GM19468 (cell line): ENCODE measurements around the gene TAS2R10.

Experiments used
- ATAC-seq: cut with Tn5 transposase; IDR thresholded peaks from one replicate; pipeline ENCODE4 v1.9.1; 2021; ENCODE audit warnings: mild to moderate bottlenecking, moderate library complexity, moderate number of reproducible peaks; ENCODE audit not compliant: unreplicated experiment; ENCODE audit errors: extremely low read depth

Gene TAS2R10

DNA sequence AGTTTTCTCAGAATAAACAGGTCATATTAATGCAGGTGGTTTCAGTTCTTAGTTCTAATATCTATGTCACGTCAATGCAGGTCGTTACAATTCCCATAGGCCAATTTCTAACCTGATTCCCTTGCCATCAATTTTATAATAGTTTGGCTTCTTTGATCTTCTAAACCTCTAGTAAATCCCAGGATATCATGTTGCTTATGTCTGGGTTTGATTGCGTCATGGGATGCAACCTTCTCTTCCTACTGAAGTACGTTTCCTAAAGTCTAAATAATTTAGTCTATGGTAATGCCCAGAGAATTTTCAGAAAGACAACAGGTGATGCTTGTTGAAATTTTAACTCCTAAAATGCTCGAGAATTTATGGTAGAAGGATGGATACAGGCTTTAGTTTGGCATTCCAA is 42.9 kb downstream of the TAS2R10 start:
- no peak for ATAC-seq

DNA sequence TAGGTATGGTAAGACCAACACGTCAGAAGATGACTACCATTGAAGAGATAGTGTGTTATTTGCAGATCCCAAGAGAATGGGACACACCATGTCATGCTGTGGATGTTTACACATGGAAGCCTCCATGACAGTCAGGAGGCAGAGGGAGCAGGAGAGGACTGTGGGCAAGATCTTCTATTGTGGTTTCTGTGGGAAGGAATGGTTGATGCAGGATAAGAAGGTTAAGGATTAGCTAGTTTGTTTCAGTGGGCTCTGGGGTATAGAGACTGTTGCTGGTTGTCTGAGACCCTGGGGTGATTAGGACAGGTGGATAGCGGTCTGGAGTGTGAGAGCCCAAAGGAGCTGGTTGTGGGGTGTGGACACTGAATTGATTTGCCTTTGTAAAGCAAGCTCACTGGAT is 47.1 kb downstream of the TAS2R10 start:
- ATAC-seq: no peak
